ENCODE data around the gene EXD1. TPM values are rescaled to one million over a fixed set of nuclear protein-coding genes. Genes with fewer than 3 reads are reported as not detected.

Gene EXD1
- total RNA-seq, 2 experiments from 2014 or later, result not detected

- no peaks in the 10 kb centered on the region for H3K79me2 ChIP-seq (ENCODE audit: insufficient read depth, low read depth, low read length)
- no peaks in the 10 kb centered on the region for H3K9me2 ChIP-seq (ENCODE audit: insufficient read depth, low read length)
- TF ChIP-seq CTCF (conservative IDR thresholded peaks at IDR 0.05; ENCODE audit: low read length), result no peak
- no peak for TF ChIP-seq EZH2phosphoT487 (IDR thresholded peaks at IDR 0.05; ENCODE audit: borderline replicate concordance, low read depth, low read length)
- ChIA-PET POLR2A (no interaction called here), CTCF (ENCODE audit: unreplicated experiment) (no interaction called here)
- H2AFZ ChIP-seq (ENCODE audit: low read length), result peak overlapping the region; percentile 54; the same call in 1 of the 2 replicates
- DNase-seq (ENCODE audit: low spot score), result peak; percentile 26
- no peaks in the 10 kb centered on the region for H4K20me1 ChIP-seq (ENCODE audit: insufficient read depth, low read length)
- no peak overlapping the region for H3K27ac ChIP-seq (ENCODE audit: low read depth, low read length, poor library complexity, severe bottlenecking)
- BruUV-seq (replicated peaks), result no TSS peak
- H3K36me3 ChIP-seq (ENCODE audit: insufficient read depth, low read length), result no peaks in the 10 kb centered on the region
- H3K4me3 ChIP-seq (ENCODE audit: low read depth, low read length, poor library complexity, severe bottlenecking), result no peak overlapping the region
- no peaks in the 10 kb centered on the region for H3K4me1 ChIP-seq (ENCODE audit: insufficient read depth, low read length, poor library complexity, severe bottlenecking)
- no peaks in the 10 kb centered on the region for H3K9me3 ChIP-seq (ENCODE audit: low read length)
- H3K4me2 ChIP-seq (ENCODE audit: low read length), result no peak overlapping the region
- intact Hi-C loops (cut with micrococcal nuclease; ENCODE audit: unreplicated experiment), result no loop called here
Measured at GRCh38 chr15:41169781-41170180, 60.8 kb downstream of the EXD1 start.

- Histone ChIP-seq H3K9me2 (ENCODE audit: insufficient read depth, low read length) (no peaks in the 10 kb centered on the region), H3K27ac (ENCODE audit: low read depth, low read length, poor library complexity, severe bottlenecking) (no peak overlapping the region), H3K4me1 (ENCODE audit: insufficient read depth, low read length, poor library complexity, severe bottlenecking) (no peaks in the 10 kb centered on the region), H4K20me1 (ENCODE audit: insufficient read depth, low read length) (no peaks in the 10 kb centered on the region), H2AFZ (ENCODE audit: low read length) (no peak overlapping the region), H3K36me3 (ENCODE audit: insufficient read depth, low read length) (no peaks in the 10 kb centered on the region), H3K9me3 (ENCODE audit: low read length) (no peaks in the 10 kb centered on the region), H3K4me2 (ENCODE audit: low read length) (no peak overlapping the region), H3K79me2 (ENCODE audit: insufficient read depth, low read depth, low read length) (no peaks in the 10 kb centered on the region), H3K4me3 (ENCODE audit: low read depth, low read length, poor library complexity, severe bottlenecking) (no peak overlapping the region)
- intact Hi-C loops (cut with micrococcal nuclease; ENCODE audit: unreplicated experiment), result no loop called here
- TF ChIP-seq EZH2phosphoT487 (IDR thresholded peaks at IDR 0.05; ENCODE audit: borderline replicate concordance, low read depth, low read length), result no peak
- TF ChIP-seq CTCF (conservative IDR thresholded peaks at IDR 0.05; ENCODE audit: low read length), result no peak
- no peak for DNase-seq (ENCODE audit: low spot score)
- ChIA-PET POLR2A (no interaction called here), CTCF (ENCODE audit: unreplicated experiment) (no interaction called here)
- BruUV-seq (replicated peaks), result no TSS peak
Measured at GRCh38 chr15:41169086-41169485, 61.5 kb downstream of the EXD1 start.

GRCh38 chr15:41161736-41162135, 68.8 kb downstream of the EXD1 start:
- no peaks in the 10 kb centered on the region for H3K36me3 ChIP-seq (ENCODE audit: insufficient read depth, low read length)
- TF ChIP-seq CTCF (conservative IDR thresholded peaks at IDR 0.05; ENCODE audit: low read length), result no peak
- no peak for TF ChIP-seq EZH2phosphoT487 (IDR thresholded peaks at IDR 0.05; ENCODE audit: borderline replicate concordance, low read depth, low read length)
- no peaks in the 10 kb centered on the region for H3K79me2 ChIP-seq (ENCODE audit: insufficient read depth, low read depth, low read length)
- H3K4me2 ChIP-seq (ENCODE audit: low read length), result no peak overlapping the region
- intact Hi-C loops (cut with micrococcal nuclease; ENCODE audit: unreplicated experiment), result no loop called here
- DNase-seq (ENCODE audit: low spot score), result no peak
- H3K9me3 ChIP-seq (ENCODE audit: low read length), result no peaks in the 10 kb centered on the region
- BruUV-seq (replicated peaks), result no TSS peak
- no peak overlapping the region for H3K27ac ChIP-seq (ENCODE audit: low read depth, low read length, poor library complexity, severe bottlenecking)
- H3K4me1 ChIP-seq (ENCODE audit: insufficient read depth, low read length, poor library complexity, severe bottlenecking), result no peaks in the 10 kb centered on the region
- H4K20me1 ChIP-seq (ENCODE audit: insufficient read depth, low read length), result no peaks in the 10 kb centered on the region
- H3K9me2 ChIP-seq (ENCODE audit: insufficient read depth, low read length), result no peaks in the 10 kb centered on the region
- CTCF ChIA-PET (ENCODE audit: unreplicated experiment), result no interaction called here
- POLR2A ChIA-PET, result no interaction called here
- H2AFZ ChIP-seq (ENCODE audit: low read length), result no peak overlapping the region
- H3K4me3 ChIP-seq (ENCODE audit: low read depth, low read length, poor library complexity, severe bottlenecking), result no peak overlapping the region

Data from OCI-LY7 (cell line).